IPS-20b (cell line): Measurements from ENCODE around the gene SLC22A1.
"Not testable (repeated sequence)": the region's sequence is repeated elsewhere in the genome, so short reads cannot be mapped to it uniquely, and the experiment has no call there.

ENCODE experiments used
- H3K27ac ChIP-seq: one replicate; pipeline ENCODE4 v1.5.1; 2013; ENCODE audit warnings: low read length
- H3K27me3 ChIP-seq: 2 replicates; pipeline ENCODE4 v1.6.1; 2013; ENCODE audit warnings: mild to moderate bottlenecking, low read length, inconsistent platforms; ENCODE audit not compliant: insufficient read depth
- H3K36me3 ChIP-seq: 2 replicates; pipeline ENCODE4 v1.6.1; 2013; ENCODE audit warnings: low read depth, mild to moderate bottlenecking, inconsistent platforms, low read length, moderate library complexity; ENCODE audit not compliant: insufficient read depth
- H3K4me1 ChIP-seq: 2 replicates; pipeline ENCODE4 v1.6.1; 2013; ENCODE audit warnings: mild to moderate bottlenecking, control low read depth, inconsistent platforms, low read length, moderate library complexity; ENCODE audit not compliant: insufficient read depth
- H3K4me3 ChIP-seq: 2 replicates; pipeline ENCODE4 v1.5.1; 2013; ENCODE audit warnings: mild to moderate bottlenecking, low read length, inconsistent platforms
- H3K9ac ChIP-seq: 2 replicates; pipeline ENCODE4 v1.6.1; 2013; ENCODE audit warnings: low read depth, mild to moderate bottlenecking, inconsistent platforms, low read length, moderate library complexity
- H3K9me3 ChIP-seq: 2 replicates; pipeline ENCODE4 v1.6.1; 2013; ENCODE audit warnings: mild to moderate bottlenecking, low read depth, low read length, inconsistent platforms; ENCODE audit not compliant: insufficient read depth

Gene SLC22A1

DNA sequence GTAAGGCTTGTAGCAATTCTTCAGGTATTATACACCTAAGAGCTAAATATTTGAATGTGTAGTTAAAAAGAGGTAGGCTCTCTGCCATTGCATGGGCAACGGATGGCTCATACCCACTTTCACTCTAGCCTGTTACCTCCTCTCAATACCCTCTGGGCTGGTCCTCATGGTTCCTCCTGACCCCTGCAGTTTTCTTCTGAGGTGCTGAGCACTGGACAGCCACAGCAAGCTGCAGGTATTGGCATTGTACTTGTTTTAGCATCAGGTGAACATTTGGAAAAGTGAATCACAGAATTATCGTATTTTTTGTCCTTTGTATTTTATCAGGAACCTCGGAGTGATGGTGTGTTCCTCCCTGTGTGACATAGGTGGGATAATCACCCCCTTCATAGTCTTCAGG is 32.9 kb downstream of the SLC22A1 start:
- H3K27ac ChIP-seq, result no peak overlapping the region
- no peaks in the 10 kb centered on the region for H3K9me3 ChIP-seq
- H3K36me3 ChIP-seq, result no peaks in the 10 kb centered on the region
- H3K4me1 ChIP-seq, result no peaks in the 10 kb centered on the region
- H3K9ac ChIP-seq, result no peak overlapping the region
- no peak overlapping the region for H3K4me3 ChIP-seq
- no peaks in the 10 kb centered on the region for H3K27me3 ChIP-seq

DNA sequence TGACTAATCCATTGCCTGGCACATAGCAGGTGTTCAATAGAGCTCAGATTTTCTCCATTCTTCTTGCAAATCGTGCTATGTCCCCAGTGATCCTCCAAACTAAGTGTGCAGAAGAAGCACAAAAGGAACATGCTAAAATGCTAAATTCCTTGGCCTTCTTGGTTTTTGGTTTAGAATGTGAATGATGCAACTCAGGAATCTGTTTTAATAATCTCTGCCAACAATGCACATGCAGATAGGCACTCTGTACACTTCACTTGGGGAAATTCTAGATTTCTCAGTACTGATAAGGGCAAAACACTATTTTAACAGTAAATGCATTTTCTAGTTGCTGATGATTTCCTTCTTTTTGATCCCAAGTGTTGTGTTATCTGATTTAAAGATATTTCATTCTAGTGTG is 35.2 kb downstream of the SLC22A1 start:
- Histone ChIP-seq H3K27ac (no peak overlapping the region), H3K4me3 (no peak overlapping the region), H3K27me3 (no peaks in the 10 kb centered on the region), H3K9ac (no peak overlapping the region), H3K36me3 (no peaks in the 10 kb centered on the region), H3K9me3 (no peaks in the 10 kb centered on the region), H3K4me1 (peaks cover 2% of the 10 kb centered on the region; the same call in 1 of the 2 replicates)

DNA sequence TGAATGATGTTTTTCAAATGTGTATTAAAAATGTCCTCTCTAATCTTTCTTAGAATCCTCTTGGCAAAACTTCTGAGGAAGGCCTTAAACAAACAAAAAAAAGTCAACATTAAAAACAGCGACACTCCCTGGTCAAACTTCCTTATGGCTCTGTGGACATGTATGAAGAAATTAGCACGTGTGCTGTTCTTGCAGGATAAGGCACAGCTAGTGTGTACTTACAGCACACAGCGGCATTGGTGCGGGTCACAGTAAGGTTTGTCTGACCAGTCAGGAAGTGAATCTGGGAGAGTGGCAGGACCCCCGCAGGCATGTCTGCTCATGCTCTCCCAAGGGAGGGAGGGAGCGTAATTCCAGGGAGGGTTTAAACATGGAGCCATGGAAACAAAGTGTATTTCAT is 38.8 kb downstream of the SLC22A1 start:
- H3K36me3 ChIP-seq, result no peaks in the 10 kb centered on the region
- H3K27ac ChIP-seq, result no peak overlapping the region
- H3K4me1 ChIP-seq, result peaks cover 3% of the 10 kb centered on the region; the same call in 1 of the 2 replicates
- H3K27me3 ChIP-seq, result no peaks in the 10 kb centered on the region
- H3K9ac ChIP-seq, result no peak overlapping the region
- H3K9me3 ChIP-seq, result no peaks in the 10 kb centered on the region
- no peak overlapping the region for H3K4me3 ChIP-seq

DNA sequence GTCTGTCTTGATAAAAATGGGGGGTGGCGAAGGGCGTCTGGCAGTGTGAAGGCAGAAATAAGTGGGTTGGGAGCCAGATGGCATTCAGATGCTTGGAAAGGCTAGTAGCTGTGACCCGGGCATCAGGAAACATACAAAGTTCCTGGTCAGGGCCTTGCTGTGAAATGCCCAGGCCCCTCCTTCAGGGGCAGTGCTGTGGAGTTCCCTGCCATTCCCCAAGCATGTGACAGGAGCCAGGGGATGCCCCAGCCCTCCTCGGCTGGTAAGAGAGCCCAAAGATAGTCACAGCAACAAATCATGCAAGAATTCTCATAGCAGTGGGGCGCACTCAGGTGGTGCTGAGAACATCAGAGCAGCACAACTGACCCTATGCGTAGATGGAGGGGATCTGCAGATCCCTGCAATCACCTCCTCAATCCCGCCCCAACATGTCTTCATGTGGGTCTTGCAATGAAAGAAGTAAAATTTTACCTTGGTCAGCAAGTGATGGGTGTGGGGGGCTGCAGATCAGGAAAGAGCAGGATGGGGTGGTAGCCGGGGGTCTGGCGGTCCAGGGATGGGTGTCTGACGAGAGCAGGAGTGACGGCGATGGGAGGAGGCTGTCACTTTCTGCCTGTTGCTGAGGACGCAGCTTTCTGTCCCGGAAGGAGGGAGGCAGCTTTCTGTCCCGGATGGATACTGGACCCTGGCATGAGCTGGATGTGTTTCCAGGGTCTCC is 39.5 kb downstream of the SLC22A1 start:
- Histone ChIP-seq H3K27me3 (no peaks in the 10 kb centered on the region), H3K27ac (no peak overlapping the region), H3K36me3 (no peaks in the 10 kb centered on the region), H3K9ac (no peak overlapping the region), H3K9me3 (no peaks in the 10 kb centered on the region), H3K4me1 (peaks cover 3% of the 10 kb centered on the region; the same call in 1 of the 2 replicates), H3K4me3 (no peak overlapping the region)

GRCh38 chr6:160161647-160161986 is 40.0 kb downstream of the SLC22A1 start:
- Histone ChIP-seq H3K9ac (no peak overlapping the region), H3K4me1 (peaks cover 3% of the 10 kb centered on the region; the same call in 1 of the 2 replicates), H3K27me3 (no peaks in the 10 kb centered on the region), H3K4me3 (no peak overlapping the region), H3K9me3 (no peaks in the 10 kb centered on the region), H3K27ac (no peak overlapping the region), H3K36me3 (no peaks in the 10 kb centered on the region)

- H3K27ac ChIP-seq, result no peak overlapping the region
- H3K4me3 ChIP-seq, result no peak overlapping the region
- no peak overlapping the region for H3K9ac ChIP-seq
- no peaks in the 10 kb centered on the region for H3K36me3 ChIP-seq
- H3K4me1 ChIP-seq, result peaks cover 3% of the 10 kb centered on the region; the same call in 1 of the 2 replicates
- H3K9me3 ChIP-seq, result no peaks in the 10 kb centered on the region
- H3K27me3 ChIP-seq, result no peaks in the 10 kb centered on the region
These were observed 40.5 kb downstream of the SLC22A1 start for GRCh38 chr6:160162030-160162566.

DNA sequence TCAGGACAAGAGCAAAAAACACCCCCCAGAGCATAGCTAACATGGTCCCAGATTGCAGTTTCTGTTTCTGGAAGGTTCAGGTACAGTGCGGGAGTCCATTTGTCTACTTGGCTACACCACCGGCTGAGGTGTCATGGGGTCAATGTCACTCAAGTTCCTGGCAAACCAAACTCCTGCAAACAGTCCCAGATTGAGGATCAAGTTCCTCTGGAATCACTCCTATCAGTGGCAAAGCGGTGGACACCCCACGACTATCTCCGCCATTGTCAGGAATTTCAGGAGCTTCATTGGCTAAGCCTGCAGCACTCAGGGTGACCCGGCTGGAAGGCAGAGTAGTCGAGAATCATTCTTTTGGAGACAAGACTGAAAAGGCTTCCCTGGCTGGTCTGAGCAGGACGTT is 41.8 kb downstream of the SLC22A1 start:
- H3K27me3 ChIP-seq, result no peaks in the 10 kb centered on the region
- H3K36me3 ChIP-seq, result no peaks in the 10 kb centered on the region
- H3K4me3 ChIP-seq, result no peak overlapping the region
- H3K9ac ChIP-seq, result no peak overlapping the region
- H3K9me3 ChIP-seq, result no peaks in the 10 kb centered on the region
- H3K4me1 ChIP-seq, result peaks cover 3% of the 10 kb centered on the region; the same call in 1 of the 2 replicates
- no peak overlapping the region for H3K27ac ChIP-seq

DNA sequence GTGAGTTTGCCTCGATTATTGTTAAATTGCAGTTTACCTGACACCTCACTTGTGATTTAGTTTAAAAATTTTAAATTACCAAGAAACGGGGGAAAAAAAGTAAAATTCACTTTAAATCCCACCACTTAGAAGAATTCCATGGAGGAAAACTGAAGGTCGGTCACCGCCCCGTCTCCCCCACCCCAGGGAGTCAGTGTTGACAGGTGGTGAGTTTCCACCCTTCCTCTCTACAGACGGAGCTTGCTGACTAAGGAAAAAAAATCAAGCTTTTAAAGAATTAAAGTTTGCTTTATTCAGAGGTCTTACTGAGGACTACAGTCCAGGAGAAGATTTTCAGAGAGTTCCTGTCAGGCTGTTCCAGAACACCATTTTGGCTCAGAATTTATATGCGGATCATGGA is 42.3 kb downstream of the SLC22A1 start:
- Histone ChIP-seq H3K9me3 (no peaks in the 10 kb centered on the region), H3K4me1 (peaks cover 3% of the 10 kb centered on the region; the same call in 1 of the 2 replicates), H3K27me3 (no peaks in the 10 kb centered on the region), H3K27ac (no peak overlapping the region), H3K4me3 (no peak overlapping the region), H3K36me3 (no peaks in the 10 kb centered on the region), H3K9ac (no peak overlapping the region)

DNA sequence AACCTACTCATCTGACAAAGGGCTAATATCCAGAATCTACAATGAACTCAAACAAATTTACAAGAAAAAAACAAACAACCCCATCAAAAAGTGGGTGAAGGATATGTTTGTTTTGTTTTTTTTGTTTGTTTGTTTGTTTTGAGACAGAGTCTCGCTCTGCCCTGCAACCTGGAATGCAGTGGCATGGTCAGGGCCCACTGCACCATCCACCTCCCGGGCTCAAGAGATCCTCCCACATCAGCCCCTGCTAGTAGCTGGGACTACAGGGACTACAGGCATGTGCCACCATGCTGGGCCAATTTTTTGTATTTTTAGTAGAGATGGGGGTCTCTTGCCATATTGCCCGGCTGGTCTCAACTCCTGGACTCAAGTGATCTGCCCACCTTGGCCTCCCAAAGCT is 44.3 kb downstream of the SLC22A1 start:
- not testable (repeated sequence) for H3K27ac ChIP-seq, H3K9ac ChIP-seq, H3K4me1 ChIP-seq, H3K36me3 ChIP-seq, H3K4me3 ChIP-seq, H3K9me3 ChIP-seq, H3K27me3 ChIP-seq

GRCh38 chr6:160167604-160168399 is 46.2 kb downstream of the SLC22A1 start:
- Histone ChIP-seq H3K27me3 (no peaks in the 10 kb centered on the region), H3K9me3 (no peaks in the 10 kb centered on the region), H3K4me1 (no peaks in the 10 kb centered on the region), H3K27ac (no peak overlapping the region), H3K4me3 (no peak overlapping the region), H3K36me3 (no peaks in the 10 kb centered on the region), H3K9ac (no peak overlapping the region)

DNA sequence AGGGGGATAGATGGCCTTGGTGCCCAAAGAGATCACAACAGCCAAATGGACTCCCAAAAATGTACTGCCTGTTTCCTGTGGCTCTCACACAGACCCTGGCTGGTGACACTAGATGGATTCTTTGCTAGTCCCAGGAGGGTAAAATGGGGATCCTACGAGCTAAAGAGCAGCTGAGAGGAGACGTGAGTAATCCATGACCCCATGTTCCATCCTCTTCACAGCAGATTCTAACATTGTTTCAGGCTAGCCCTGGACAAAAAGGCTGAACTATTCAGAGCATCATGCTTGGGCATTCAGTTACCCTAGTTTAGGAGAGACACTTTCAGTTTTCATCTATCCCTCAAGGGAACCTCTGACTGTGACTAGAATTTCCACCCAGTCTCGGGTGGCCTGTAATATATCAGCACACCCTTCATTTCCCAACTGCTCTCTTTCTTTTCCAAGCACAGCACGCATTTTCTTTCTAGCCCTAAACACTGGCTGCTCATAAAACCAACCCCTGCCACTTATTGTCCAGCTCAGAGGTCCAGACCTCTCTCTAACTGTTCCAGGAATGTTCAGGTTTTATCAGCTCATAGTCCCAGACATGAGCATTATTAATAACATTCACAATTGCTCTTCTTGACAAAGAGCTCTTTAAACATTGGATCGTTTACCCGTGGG is 48.5 kb downstream of the SLC22A1 start:
- Histone ChIP-seq H3K4me3 (no peak overlapping the region), H3K27me3 (no peaks in the 10 kb centered on the region), H3K4me1 (no peaks in the 10 kb centered on the region), H3K36me3 (no peaks in the 10 kb centered on the region), H3K27ac (no peak overlapping the region), H3K9ac (no peak overlapping the region), H3K9me3 (no peaks in the 10 kb centered on the region)
